Prostate gland (tissue), 2 donors: ENCODE results near the gene IPCEF1.

Experiments used
- POLR2A ChIP-seq: fragments of 450-650 bp; IDR thresholded peaks from one replicate; pipeline ENCODE4 v1.6.1; 2016; ENCODE audit warnings: antibody characterized with exemption, mild to moderate bottlenecking
- POLR2AphosphoS5 ChIP-seq: sonication (generic); formaldehyde crosslinking; IDR thresholded peaks from one replicate; pipeline ENCODE4 v1.6.1; 2017; ENCODE audit warnings: antibody characterized with exemption
- TF ChIP-seq, protein P1 (sequence below), 4 experiments: fragments of 200-600 bp in 2 of 4; fragments of 450-650 bp in 2 of 4; sonication (generic) in 2 of 4; IDR thresholded peaks; 1 replicate in 3 of 4; 2 replicates in 1 of 4; pipeline ENCODE4 v1.5.1; 2016 to 2019; ENCODE audit warnings: antibody characterized with exemption in 4 of 4, mild to moderate bottlenecking in 2 of 4, moderate library complexity in 2 of 4

DNA sequence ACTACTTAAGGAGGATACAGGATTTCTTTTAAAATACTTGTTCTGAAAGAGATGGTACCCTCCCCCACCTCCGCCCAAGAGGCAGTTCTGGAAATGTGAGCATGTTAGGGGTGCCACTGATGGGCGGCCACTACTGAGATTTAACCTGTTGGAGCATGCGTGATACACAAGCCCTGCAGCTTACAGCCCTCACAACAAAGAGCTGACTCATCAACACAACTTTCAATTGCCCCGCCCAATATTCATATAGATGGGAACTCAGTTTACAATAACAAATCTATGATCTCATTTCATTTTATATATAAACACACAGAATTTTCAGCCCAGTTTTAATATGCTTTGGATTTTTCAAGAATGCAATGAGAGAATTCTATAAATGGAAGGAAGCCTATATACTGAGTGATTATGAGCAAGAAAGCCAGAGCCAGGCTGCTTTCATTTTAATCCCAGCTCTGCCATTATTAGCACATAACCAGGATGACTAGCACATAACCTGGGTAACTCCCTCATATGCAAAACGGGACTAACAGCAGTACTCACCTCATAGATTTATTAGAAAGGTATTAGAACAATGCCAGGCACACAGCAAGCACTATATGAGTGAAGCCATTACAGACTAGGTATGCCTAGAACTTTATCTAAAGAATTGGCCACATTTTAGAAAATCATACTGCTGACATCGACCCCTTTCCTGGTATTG is 45.6 kb upstream of the IPCEF1 start:
- no peak for TF ChIP-seq POLR2A
- TF ChIP-seq, protein P1, sequence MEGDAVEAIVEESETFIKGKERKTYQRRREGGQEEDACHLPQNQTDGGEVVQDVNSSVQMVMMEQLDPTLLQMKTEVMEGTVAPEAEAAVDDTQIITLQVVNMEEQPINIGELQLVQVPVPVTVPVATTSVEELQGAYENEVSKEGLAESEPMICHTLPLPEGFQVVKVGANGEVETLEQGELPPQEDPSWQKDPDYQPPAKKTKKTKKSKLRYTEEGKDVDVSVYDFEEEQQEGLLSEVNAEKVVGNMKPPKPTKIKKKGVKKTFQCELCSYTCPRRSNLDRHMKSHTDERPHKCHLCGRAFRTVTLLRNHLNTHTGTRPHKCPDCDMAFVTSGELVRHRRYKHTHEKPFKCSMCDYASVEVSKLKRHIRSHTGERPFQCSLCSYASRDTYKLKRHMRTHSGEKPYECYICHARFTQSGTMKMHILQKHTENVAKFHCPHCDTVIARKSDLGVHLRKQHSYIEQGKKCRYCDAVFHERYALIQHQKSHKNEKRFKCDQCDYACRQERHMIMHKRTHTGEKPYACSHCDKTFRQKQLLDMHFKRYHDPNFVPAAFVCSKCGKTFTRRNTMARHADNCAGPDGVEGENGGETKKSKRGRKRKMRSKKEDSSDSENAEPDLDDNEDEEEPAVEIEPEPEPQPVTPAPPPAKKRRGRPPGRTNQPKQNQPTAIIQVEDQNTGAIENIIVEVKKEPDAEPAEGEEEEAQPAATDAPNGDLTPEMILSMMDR (IDR thresholded peaks at IDR 0.05): no peak
- TF ChIP-seq POLR2AphosphoS5: no peak
